Thyroid gland (tissue), 4 donors: ENCODE data around the gene SLC6A12.

Experiments used
- CTCF ChIP-seq, 6 experiments: fragments of 200-600 bp in 3 of 6; fragments of 450-650 bp in 3 of 6; sonication (generic) in 3 of 6; IDR thresholded peaks; one replicate each; pipeline ENCODE4 v1.5.1; 2016 to 2019; ENCODE audit warnings: antibody characterized with exemption in 6 of 6, mild to moderate bottlenecking in 2 of 6, inconsistent platforms in 1 of 6, moderate library complexity in 1 of 6
- POLR2A ChIP-seq, 2 donors: fragments of 450-650 bp; IDR thresholded peaks; one replicate each; pipeline ENCODE4 v1.6.1; 2017; ENCODE audit warnings: antibody characterized with exemption in 2 of 2, mild to moderate bottlenecking in 2 of 2, moderate library complexity in 1 of 2

- TF ChIP-seq CTCF (IDR thresholded peaks at IDR 0.05) (no peak), POLR2A (IDR thresholded peaks at IDR 0.05) (no peak)
These were observed at the start of gene SLC6A12 for GRCh38 chr12:214003-214741.
